Glutamatergic neuron (in vitro differentiated cells): ENCODE data around the gene HIPK3. TPM values are rescaled to one million over a fixed set of nuclear protein-coding genes. Genes with fewer than 3 reads are reported as not detected.

Experiments
- DNase-seq: peaks from one replicate; pipeline ENCODE4 v3.0.0; 2022
- H3K27ac Mint-ChIP-seq: one replicate; pipeline ENCODE4 v1.8.0; 2020; ENCODE audit warnings: mild to moderate bottlenecking, mixed read lengths, inconsistent platforms; ENCODE audit not compliant: unreplicated experiment
- H3K27me3 Mint-ChIP-seq: one replicate; pipeline ENCODE4 v1.8.0; 2020; ENCODE audit warnings: mild to moderate bottlenecking, moderate library complexity, mixed read lengths, inconsistent platforms; ENCODE audit not compliant: unreplicated experiment
- H3K36me3 Mint-ChIP-seq: one replicate; pipeline ENCODE4 v1.8.0; 2020; ENCODE audit warnings: mild to moderate bottlenecking, mixed read lengths, inconsistent platforms; ENCODE audit not compliant: unreplicated experiment
- H3K4me1 Mint-ChIP-seq: one replicate; pipeline ENCODE4 v1.8.0; 2020; ENCODE audit warnings: mild to moderate bottlenecking, low read depth, mixed read lengths, inconsistent platforms; ENCODE audit not compliant: unreplicated experiment
- H3K4me3 Mint-ChIP-seq: one replicate; pipeline ENCODE4 v1.8.0; 2020; ENCODE audit warnings: mild to moderate bottlenecking, mixed read lengths, inconsistent platforms; ENCODE audit not compliant: unreplicated experiment
- H3K9me3 Mint-ChIP-seq: one replicate; pipeline ENCODE4 v1.8.0; 2020; ENCODE audit warnings: mild to moderate bottlenecking, moderate library complexity, mixed read lengths, inconsistent platforms; ENCODE audit not compliant: unreplicated experiment
- total RNA-seq: library from RNA; stranded (reverse); fragmentation: NEBNext Ultra II Directional; extraction: Animal tissue kit (Norgen Biotek cat#: 25700); gene quantifications from one replicate; pipeline ENCODE4 v1.2.1, GENCODE V29; 2021; ENCODE audit not compliant: unreplicated experiment
- TF ChIP-seq, protein P1 (sequence below): fragments of 200-600 bp; sonication (generic); IDR thresholded peaks from one replicate; pipeline ENCODE4 v1.5.0; 2021; ENCODE audit not compliant: partially characterized antibody, unreplicated experiment

Gene HIPK3
- total RNA-seq, 1 donor from 2014 or later: 56.5 TPM

DNA sequence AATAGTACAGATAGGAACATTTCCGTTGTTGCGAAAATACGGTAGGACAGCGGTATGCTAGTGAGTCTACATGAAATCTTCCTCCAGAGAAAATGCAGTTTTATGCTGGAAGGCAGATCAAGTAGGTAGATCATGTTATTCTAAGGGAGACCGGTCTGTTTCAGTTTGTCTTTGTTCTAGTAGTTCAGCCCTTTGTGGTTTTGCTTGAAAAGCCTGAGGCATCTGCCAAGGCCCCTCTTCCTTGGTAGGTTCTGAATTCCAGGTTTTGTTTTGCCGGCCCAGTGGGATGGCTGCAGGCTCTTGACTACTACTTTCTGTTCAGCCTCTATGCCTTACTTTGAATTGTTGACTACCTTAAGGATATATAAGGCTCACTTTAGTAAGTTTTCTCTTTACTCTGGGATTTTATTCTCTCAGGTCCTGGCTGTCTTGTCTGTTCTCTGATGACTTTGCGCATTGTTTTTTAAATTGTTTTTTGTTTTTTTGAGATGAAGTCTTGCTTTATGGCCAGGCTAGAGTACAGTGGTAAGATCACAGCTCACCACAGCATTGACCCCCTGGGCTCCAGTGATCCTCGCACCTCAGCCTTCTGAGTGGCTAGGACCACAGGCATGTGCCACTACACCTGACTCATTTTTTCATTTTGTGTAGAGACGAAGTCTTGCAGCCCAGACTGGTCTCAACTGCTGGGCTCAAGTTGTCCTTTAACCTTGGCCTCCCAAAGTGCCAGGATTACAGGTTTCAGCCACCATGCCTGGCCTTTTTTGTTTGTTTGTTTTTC lies 53.7 kb downstream of the HIPK3 start:
- no peak overlapping the region for H3K4me3 Mint-ChIP-seq

DNA sequence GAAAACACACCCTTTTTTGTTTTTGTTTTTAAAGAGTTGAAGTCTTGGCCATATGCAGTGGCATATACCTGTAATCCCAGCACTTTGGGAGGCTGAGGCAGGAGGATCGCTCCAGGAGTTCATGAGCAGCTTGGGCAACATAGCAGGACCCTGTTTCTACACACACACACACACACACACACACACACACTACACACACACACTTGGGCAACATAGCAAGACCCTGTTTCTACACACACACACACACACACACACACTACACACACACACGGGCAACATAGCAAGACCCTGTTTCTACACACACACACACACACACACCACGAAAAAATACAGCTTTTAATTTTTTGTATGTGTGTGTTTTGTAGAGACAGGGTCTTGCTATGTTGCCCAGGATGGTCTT lies 54.5 kb downstream of the HIPK3 start:
- Mint-ChIP-seq H3K9me3 (peaks cover 1% of the 10 kb centered on the region), H3K4me1 (peaks cover 9% of the 10 kb centered on the region), H3K27me3 (no peaks in the 10 kb centered on the region), H3K4me3 (no peak overlapping the region), H3K27ac (no peak overlapping the region), H3K36me3 (no peaks in the 10 kb centered on the region)
- DNase-seq: no peak
- TF ChIP-seq, protein P1, sequence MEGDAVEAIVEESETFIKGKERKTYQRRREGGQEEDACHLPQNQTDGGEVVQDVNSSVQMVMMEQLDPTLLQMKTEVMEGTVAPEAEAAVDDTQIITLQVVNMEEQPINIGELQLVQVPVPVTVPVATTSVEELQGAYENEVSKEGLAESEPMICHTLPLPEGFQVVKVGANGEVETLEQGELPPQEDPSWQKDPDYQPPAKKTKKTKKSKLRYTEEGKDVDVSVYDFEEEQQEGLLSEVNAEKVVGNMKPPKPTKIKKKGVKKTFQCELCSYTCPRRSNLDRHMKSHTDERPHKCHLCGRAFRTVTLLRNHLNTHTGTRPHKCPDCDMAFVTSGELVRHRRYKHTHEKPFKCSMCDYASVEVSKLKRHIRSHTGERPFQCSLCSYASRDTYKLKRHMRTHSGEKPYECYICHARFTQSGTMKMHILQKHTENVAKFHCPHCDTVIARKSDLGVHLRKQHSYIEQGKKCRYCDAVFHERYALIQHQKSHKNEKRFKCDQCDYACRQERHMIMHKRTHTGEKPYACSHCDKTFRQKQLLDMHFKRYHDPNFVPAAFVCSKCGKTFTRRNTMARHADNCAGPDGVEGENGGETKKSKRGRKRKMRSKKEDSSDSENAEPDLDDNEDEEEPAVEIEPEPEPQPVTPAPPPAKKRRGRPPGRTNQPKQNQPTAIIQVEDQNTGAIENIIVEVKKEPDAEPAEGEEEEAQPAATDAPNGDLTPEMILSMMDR: no peak

More for the DNA sequence above, 53.7 kb downstream of the HIPK3 start:
- H3K27ac Mint-ChIP-seq: no peak overlapping the region
- TF ChIP-seq, protein P1: no peak
- H3K27me3 Mint-ChIP-seq: no peaks in the 10 kb centered on the region
- H3K4me1 Mint-ChIP-seq: peaks cover 9% of the 10 kb centered on the region
- no peaks in the 10 kb centered on the region for H3K36me3 Mint-ChIP-seq
- DNase-seq: no peak
- peaks cover 1% of the 10 kb centered on the region for H3K9me3 Mint-ChIP-seq

DNA sequence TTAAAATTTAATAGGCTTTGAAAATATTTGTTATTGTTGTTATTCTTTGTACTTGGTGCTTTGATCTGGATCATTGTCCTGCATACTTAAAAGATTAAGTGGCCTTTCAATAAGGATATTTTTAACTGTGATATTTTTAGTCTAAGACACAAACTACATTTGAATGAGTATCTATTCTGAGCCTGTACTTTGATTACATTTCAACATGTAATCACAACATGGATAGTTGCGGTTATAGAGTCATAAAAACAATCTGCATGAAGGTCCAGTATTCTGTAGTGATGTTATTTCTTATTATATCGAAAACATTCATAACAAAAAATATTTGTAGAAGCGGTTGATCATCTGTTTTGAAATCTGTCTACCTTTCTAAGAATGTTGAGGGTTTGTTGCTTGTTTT lies 58.6 kb downstream of the HIPK3 start:
- Mint-ChIP-seq H3K27me3 (no peaks in the 10 kb centered on the region), H3K36me3 (no peaks in the 10 kb centered on the region), H3K27ac (no peak overlapping the region), H3K9me3 (no peaks in the 10 kb centered on the region), H3K4me3 (no peak overlapping the region), H3K4me1 (peaks cover 2% of the 10 kb centered on the region)
- TF ChIP-seq, protein P1: no peak
- DNase-seq: no peak

DNA sequence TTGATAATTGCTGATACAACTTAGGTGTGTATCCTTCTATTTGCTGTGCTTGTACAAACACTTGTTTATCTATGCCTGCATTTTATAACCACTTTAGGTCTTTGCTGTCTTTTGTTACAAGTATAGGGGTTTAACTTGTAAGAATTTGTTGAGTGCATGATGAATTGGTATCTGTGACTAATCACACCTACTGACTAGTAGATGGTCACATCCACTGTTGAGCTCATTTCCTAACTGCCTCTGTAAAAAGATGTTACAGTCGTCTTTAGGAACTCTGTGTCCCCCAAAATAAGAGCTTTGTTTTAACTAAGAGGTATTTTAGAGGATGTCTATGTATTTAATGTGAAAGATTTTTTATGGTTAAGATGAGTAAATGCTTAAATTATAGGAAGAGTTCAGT lies 60.5 kb downstream of the HIPK3 start:
- H3K27ac Mint-ChIP-seq: no peak overlapping the region
- DNase-seq: no peak
- no peaks in the 10 kb centered on the region for H3K4me1 Mint-ChIP-seq
- TF ChIP-seq, protein P1: no peak
- H3K9me3 Mint-ChIP-seq: no peaks in the 10 kb centered on the region
- no peaks in the 10 kb centered on the region for H3K27me3 Mint-ChIP-seq
- H3K36me3 Mint-ChIP-seq: no peaks in the 10 kb centered on the region
- H3K4me3 Mint-ChIP-seq: no peak overlapping the region

DNA sequence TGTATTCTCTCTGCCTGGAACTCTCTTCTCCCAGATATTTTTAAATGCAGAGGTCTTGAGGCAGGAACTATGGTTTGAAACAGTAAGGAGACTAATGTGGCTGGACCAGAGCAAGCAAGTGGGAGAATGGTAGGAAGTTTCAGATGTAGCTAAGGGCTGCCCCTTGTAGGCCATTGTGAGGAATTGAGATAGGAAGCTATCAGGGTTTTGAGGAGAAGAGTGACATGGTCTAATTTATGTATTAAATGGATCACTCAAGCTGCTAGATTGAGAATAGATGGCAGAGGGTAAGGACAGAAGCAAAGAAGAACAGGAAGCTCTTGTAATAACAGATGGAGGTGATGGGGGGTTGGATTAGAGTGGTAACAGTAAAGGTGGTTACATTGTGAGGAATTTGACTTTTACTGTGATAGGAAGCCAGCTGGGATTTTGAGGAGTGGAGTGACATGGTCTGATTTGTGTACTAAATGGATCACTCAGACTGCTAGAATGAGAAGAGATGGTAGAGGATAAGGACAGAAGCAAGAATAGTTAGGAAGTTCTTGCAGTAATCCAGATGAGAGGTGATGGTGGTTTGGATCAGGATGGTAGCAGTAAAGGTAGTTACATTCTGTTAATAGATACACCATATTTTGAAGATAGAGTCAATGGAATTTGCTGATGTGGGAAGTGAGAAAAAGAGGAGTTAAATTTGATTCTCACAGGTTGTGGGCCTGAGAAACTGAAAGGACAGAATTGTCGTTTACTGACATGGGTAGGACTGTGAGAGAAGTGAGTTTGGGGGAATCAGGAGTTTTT lies 63.0 kb downstream of the HIPK3 start:
- DNase-seq: no peak
- Mint-ChIP-seq H3K36me3 (no peaks in the 10 kb centered on the region), H3K9me3 (no peaks in the 10 kb centered on the region), H3K4me1 (peaks cover 2% of the 10 kb centered on the region), H3K4me3 (no peak overlapping the region), H3K27ac (no peak overlapping the region), H3K27me3 (no peaks in the 10 kb centered on the region)
- TF ChIP-seq, protein P1: no peak
